ENCODE results near the gene FGF14.

DNA sequence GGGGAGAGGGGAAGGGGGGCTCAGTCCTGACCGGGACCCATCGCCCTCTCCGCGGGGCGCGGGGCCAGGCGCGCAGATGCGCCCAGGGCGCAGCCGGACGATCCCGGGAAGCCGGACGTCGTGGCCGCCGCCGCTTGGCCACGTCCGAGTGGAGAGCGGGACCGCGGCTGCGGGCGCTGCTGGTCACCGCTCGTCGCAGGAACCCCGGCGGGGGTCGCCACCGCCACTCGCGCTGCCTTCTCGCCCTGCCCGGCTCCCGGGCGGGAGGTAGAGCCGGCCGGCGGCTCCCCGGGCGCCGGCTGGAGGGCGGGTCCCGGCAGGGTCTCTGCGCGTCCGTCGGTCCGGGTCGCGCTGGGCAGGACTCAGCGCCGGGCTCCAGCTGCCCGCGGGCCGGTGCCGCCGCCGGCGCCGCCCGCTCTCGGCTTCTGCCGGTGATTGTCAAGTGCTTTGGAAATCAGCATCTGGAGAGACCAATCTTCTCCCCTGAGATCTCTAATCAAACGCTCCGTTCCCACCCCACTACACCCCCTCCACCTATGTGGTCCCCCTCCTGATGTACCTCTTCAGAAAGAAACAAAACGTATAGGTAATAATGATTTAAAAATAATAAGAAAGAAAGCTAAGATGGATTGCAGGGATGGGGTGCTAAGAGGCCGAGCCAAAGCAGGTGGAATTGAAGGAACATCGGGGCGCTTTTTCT, 484.9 kb downstream of the FGF14 start:
- TF ChIP-seq, protein P1, sequence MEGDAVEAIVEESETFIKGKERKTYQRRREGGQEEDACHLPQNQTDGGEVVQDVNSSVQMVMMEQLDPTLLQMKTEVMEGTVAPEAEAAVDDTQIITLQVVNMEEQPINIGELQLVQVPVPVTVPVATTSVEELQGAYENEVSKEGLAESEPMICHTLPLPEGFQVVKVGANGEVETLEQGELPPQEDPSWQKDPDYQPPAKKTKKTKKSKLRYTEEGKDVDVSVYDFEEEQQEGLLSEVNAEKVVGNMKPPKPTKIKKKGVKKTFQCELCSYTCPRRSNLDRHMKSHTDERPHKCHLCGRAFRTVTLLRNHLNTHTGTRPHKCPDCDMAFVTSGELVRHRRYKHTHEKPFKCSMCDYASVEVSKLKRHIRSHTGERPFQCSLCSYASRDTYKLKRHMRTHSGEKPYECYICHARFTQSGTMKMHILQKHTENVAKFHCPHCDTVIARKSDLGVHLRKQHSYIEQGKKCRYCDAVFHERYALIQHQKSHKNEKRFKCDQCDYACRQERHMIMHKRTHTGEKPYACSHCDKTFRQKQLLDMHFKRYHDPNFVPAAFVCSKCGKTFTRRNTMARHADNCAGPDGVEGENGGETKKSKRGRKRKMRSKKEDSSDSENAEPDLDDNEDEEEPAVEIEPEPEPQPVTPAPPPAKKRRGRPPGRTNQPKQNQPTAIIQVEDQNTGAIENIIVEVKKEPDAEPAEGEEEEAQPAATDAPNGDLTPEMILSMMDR (conservative IDR thresholded peaks at IDR 0.05): no peak
- TF ChIP-seq ZFX (IDR thresholded peaks at IDR 0.05): no peak

Measured in C4-2B (cell line).